AG09319 (cell line): ENCODE data around the gene KCNJ15.

Experiments
- DNase-seq: peaks from one replicate; pipeline ENCODE4 v3.0.0-alpha.2; 2010; ENCODE audit warnings: low read depth; ENCODE audit errors: extremely low read depth
- CTCF ChIP-seq: IDR thresholded peaks from 2 replicates; pipeline ENCODE4 v1.5.1; 2011; ENCODE audit warnings: low read depth, mild to moderate bottlenecking, inconsistent platforms, low read length, moderate library complexity

Gene KCNJ15

GRCh38 chr21:38263493-38263892 is 6.7 kb downstream of the KCNJ15 start:
- DNase-seq: peak; percentile 52
- TF ChIP-seq CTCF: no peak

GRCh38 chr21:38264571-38264970 is 7.8 kb downstream of the KCNJ15 start:
- TF ChIP-seq CTCF: no peak
- no peak for DNase-seq

- DNase-seq: no peak
- no peak for TF ChIP-seq CTCF
Measured at GRCh38 chr21:38265166-38265565, 8.4 kb downstream of the KCNJ15 start.

GRCh38 chr21:38266732-38267131 is 9.9 kb downstream of the KCNJ15 start:
- no peak for DNase-seq
- no peak for TF ChIP-seq CTCF

GRCh38 chr21:38267136-38267755 is 10.5 kb downstream of the KCNJ15 start:
- TF ChIP-seq CTCF: no peak
- DNase-seq: no peak

GRCh38 chr21:38267991-38268863 is 11.4 kb downstream of the KCNJ15 start:
- TF ChIP-seq CTCF: no peak
- no peak for DNase-seq

- DNase-seq: no peak
- no peak for TF ChIP-seq CTCF
Measured at GRCh38 chr21:38268864-38269575, 12.2 kb downstream of the KCNJ15 start.
